GM12878 (cell line): Measurements from ENCODE around the gene TRIM56.
"Not testable (repeated sequence)": the region's sequence is repeated elsewhere in the genome, so short reads cannot be mapped to it uniquely, and the experiment has no call there.

Experiments used
- EZH2 ChIP-seq: IDR thresholded peaks from 2 replicates; pipeline ENCODE4 v1.6.1; 2012; ENCODE audit warnings: low read depth, mild to moderate bottlenecking, control low read depth, inconsistent platforms, low read length, borderline replicate concordance; ENCODE audit not compliant: control insufficient read depth
- FOS ChIP-seq: IDR thresholded peaks from 3 replicates; pipeline ENCODE4 v1.6.1; 2011; ENCODE audit warnings: borderline replicate concordance; ENCODE audit not compliant: insufficient read length; ENCODE audit errors: extremely low read depth
- NRF1 ChIP-seq: conservative IDR thresholded peaks from 2 replicates; pipeline ENCODE4 v1.6.1; 2011; ENCODE audit warnings: mild to moderate bottlenecking, low read depth, low read length, improper control_type of control experiment
- POLR2A ChIP-seq: IDR thresholded peaks from 2 replicates; pipeline ENCODE4 v1.6.1; 2011; ENCODE audit warnings: low read depth, mild to moderate bottlenecking, low read length
- RAD51 ChIP-seq: fragments of 450-650 bp; IDR thresholded peaks from 2 replicates; pipeline ENCODE4 v1.6.1; 2016; ENCODE audit warnings: moderate library complexity, mild to moderate bottlenecking, inconsistent platforms
- TBL1XR1 ChIP-seq: IDR thresholded peaks from 2 replicates; pipeline ENCODE4 v1.6.1; 2012; ENCODE audit warnings: low read depth, low read length, improper control_type of control experiment
- YY1 ChIP-seq: IDR thresholded peaks from 2 replicates; pipeline ENCODE4 v1.6.1; 2011; ENCODE audit warnings: low read depth, mild to moderate bottlenecking, low read length
- ZNF384 ChIP-seq: IDR thresholded peaks from 2 replicates; pipeline ENCODE4 v1.6.1; 2012; ENCODE audit warnings: low read depth, mild to moderate bottlenecking, low read length, improper control_type of control experiment, borderline replicate concordance
- TF ChIP-seq, protein P1 (sequence below): IDR thresholded peaks from 2 replicates; pipeline ENCODE4 v1.6.1; 2012; ENCODE audit warnings: low read depth, low read length, improper control_type of control experiment
- TF ChIP-seq, protein P2 (sequence below), 3 experiments: IDR thresholded peaks in 2 of 3; conservative IDR thresholded peaks in 1 of 3; 2 replicates each; pipeline ENCODE4 v1.5.1; 2011; ENCODE audit warnings: low read depth in 3 of 3, low read length in 3 of 3, mild to moderate bottlenecking in 3 of 3, control low read depth in 2 of 3, moderate library complexity in 2 of 3, inconsistent platforms in 1 of 3, mixed read lengths in 1 of 3; ENCODE audit not compliant: control insufficient read depth in 2 of 3, insufficient read depth in 1 of 3; ENCODE audit errors: extremely low read depth in 1 of 3

DNA sequence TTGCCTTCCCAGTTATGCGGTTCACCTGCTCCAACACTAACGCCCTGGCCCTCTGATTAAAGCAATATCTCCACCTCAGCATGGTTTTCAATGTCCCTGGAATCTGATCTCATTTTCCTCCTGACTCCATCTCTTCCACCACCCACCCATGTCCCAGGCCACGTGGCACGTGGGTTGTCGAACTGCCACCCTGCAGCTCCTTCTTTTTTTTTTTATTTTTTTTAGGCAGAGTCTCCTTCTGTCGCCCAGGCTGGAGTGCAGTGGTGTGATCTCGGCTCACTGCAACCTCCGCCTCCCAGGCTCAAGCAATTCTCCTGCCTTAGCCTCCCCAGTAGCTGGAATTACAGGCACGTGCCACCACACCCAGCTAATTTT, 21.1 kb upstream of the TRIM56 start:
- TF ChIP-seq POLR2A, FOS, NRF1, RAD51, YY1, TBL1XR1, EZH2, ZNF384: not testable (repeated sequence)
- TF ChIP-seq, protein P1, sequence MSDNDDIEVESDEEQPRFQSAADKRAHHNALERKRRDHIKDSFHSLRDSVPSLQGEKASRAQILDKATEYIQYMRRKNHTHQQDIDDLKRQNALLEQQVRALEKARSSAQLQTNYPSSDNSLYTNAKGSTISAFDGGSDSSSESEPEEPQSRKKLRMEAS, result not testable (repeated sequence)
- TF ChIP-seq, protein P2, sequence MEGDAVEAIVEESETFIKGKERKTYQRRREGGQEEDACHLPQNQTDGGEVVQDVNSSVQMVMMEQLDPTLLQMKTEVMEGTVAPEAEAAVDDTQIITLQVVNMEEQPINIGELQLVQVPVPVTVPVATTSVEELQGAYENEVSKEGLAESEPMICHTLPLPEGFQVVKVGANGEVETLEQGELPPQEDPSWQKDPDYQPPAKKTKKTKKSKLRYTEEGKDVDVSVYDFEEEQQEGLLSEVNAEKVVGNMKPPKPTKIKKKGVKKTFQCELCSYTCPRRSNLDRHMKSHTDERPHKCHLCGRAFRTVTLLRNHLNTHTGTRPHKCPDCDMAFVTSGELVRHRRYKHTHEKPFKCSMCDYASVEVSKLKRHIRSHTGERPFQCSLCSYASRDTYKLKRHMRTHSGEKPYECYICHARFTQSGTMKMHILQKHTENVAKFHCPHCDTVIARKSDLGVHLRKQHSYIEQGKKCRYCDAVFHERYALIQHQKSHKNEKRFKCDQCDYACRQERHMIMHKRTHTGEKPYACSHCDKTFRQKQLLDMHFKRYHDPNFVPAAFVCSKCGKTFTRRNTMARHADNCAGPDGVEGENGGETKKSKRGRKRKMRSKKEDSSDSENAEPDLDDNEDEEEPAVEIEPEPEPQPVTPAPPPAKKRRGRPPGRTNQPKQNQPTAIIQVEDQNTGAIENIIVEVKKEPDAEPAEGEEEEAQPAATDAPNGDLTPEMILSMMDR (IDR thresholded peaks at IDR 0.05 in 2 of 3, conservative IDR thresholded peaks at IDR 0.05 in 1 of 3; ENCODE audit: control insufficient read depth in 2 of 3, extremely low read depth in 1 of 3, insufficient read depth in 1 of 3, low read depth in 3 of 3, low read length in 3 of 3), result not testable (repeated sequence)
